GM23338 (cell line): ENCODE measurements around the gene COPB1.

Source experiments
- CREB1 ChIP-seq: fragments of 250-450 bp; sonication (Bioruptor Pico); IDR thresholded peaks from 2 replicates; pipeline ENCODE4 v1.5.0; 2020; ENCODE audit warnings: low read depth, mild to moderate bottlenecking, moderate library complexity
- EZH2 ChIP-seq: fragments of 200-600 bp; sonication (generic); IDR thresholded peaks from one replicate; pipeline ENCODE4 v1.8.0; 2017; ENCODE audit warnings: antibody characterized with exemption, mild to moderate bottlenecking, low read depth; ENCODE audit not compliant: unreplicated experiment
- EZH2phosphoT487 ChIP-seq: fragments of 200-600 bp; sonication (generic); IDR thresholded peaks from one replicate; pipeline ENCODE4 v1.8.1; 2018; ENCODE audit warnings: antibody characterized with exemption; ENCODE audit not compliant: unreplicated experiment
- JUNB ChIP-seq: IDR thresholded peaks from one replicate; pipeline ENCODE4 v1.6.1; 2016; ENCODE audit warnings: antibody characterized with exemption; ENCODE audit not compliant: unreplicated experiment
- NANOG ChIP-seq: IDR thresholded peaks from 2 replicates; pipeline ENCODE4 v1.6.1; 2016; ENCODE audit warnings: antibody characterized with exemption, borderline replicate concordance
- POLR2AphosphoS5 ChIP-seq: IDR thresholded peaks from 2 replicates; pipeline ENCODE4 v1.6.1; 2016; ENCODE audit warnings: antibody characterized with exemption, low read depth
- ZNF114 ChIP-seq: fragments of 250-450 bp; sonication (Bioruptor Pico); IDR thresholded peaks from 2 replicates; pipeline ENCODE4 v1.5.0; 2020; ENCODE audit warnings: mild to moderate bottlenecking, moderate library complexity
- ZNF331 ChIP-seq: fragments of 250-450 bp; sonication (Bioruptor Pico); IDR thresholded peaks from 2 replicates; pipeline ENCODE4 v1.5.0; 2020; ENCODE audit warnings: low read depth, mild to moderate bottlenecking, moderate library complexity
- TF ChIP-seq, protein P1 (sequence below), 2 experiments: fragments of 200-600 bp in 1 of 2; sonication (generic) in 1 of 2; conservative IDR thresholded peaks; 2 replicates each; pipeline versions ENCODE4 v1.5.1 to v1.6.1; 2016 to 2017; ENCODE audit warnings: antibody characterized with exemption in 2 of 2, low read depth in 2 of 2, mild to moderate bottlenecking in 2 of 2, moderate library complexity in 1 of 2
- TF ChIP-seq, protein P2 (sequence below): IDR thresholded peaks from one replicate; pipeline ENCODE4 v1.6.1; 2018; ENCODE audit warnings: antibody characterized with exemption; ENCODE audit not compliant: unreplicated experiment
- TF ChIP-seq, protein P3 (sequence below): IDR thresholded peaks from 2 replicates; pipeline ENCODE4 v1.6.1; 2016; ENCODE audit warnings: antibody characterized with exemption
- TF ChIP-seq, protein P4 (sequence below): fragments of 250-450 bp; sonication (Bioruptor Pico); IDR thresholded peaks from 2 replicates; pipeline ENCODE4 v1.5.0; 2020; ENCODE audit warnings: mild to moderate bottlenecking, moderate library complexity

DNA sequence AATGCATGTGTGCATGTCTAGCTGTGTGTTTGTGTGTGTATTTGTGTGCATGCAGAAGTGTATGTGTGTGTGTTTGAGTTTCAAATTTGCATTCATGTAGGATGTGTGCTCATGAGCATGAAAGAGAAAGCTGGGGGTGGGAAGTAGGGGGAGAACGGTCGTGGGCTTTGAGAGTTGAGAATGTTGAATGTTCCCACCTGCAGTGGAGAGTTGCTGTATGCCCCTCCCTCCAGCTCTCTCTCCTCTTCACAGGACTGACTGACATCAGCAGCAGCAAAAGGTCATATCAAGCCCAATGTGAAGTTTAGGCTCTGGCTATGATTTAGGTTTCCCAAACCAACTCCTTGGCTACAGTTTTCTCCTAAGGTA, 76.8 kb downstream of the COPB1 start:
- TF ChIP-seq, protein P1, sequence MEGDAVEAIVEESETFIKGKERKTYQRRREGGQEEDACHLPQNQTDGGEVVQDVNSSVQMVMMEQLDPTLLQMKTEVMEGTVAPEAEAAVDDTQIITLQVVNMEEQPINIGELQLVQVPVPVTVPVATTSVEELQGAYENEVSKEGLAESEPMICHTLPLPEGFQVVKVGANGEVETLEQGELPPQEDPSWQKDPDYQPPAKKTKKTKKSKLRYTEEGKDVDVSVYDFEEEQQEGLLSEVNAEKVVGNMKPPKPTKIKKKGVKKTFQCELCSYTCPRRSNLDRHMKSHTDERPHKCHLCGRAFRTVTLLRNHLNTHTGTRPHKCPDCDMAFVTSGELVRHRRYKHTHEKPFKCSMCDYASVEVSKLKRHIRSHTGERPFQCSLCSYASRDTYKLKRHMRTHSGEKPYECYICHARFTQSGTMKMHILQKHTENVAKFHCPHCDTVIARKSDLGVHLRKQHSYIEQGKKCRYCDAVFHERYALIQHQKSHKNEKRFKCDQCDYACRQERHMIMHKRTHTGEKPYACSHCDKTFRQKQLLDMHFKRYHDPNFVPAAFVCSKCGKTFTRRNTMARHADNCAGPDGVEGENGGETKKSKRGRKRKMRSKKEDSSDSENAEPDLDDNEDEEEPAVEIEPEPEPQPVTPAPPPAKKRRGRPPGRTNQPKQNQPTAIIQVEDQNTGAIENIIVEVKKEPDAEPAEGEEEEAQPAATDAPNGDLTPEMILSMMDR (conservative IDR thresholded peaks at IDR 0.05; ENCODE audit: low read depth in 2 of 2) = no peak
- TF ChIP-seq JUNB (no peak), EZH2phosphoT487 (no peak), EZH2 (no peak), ZNF114 (CRISPR knock-in tag) (no peak), POLR2AphosphoS5 (no peak), CREB1 (no peak), NANOG (no peak), ZNF331 (CRISPR knock-in tag) (no peak)
- TF ChIP-seq, protein P2, sequence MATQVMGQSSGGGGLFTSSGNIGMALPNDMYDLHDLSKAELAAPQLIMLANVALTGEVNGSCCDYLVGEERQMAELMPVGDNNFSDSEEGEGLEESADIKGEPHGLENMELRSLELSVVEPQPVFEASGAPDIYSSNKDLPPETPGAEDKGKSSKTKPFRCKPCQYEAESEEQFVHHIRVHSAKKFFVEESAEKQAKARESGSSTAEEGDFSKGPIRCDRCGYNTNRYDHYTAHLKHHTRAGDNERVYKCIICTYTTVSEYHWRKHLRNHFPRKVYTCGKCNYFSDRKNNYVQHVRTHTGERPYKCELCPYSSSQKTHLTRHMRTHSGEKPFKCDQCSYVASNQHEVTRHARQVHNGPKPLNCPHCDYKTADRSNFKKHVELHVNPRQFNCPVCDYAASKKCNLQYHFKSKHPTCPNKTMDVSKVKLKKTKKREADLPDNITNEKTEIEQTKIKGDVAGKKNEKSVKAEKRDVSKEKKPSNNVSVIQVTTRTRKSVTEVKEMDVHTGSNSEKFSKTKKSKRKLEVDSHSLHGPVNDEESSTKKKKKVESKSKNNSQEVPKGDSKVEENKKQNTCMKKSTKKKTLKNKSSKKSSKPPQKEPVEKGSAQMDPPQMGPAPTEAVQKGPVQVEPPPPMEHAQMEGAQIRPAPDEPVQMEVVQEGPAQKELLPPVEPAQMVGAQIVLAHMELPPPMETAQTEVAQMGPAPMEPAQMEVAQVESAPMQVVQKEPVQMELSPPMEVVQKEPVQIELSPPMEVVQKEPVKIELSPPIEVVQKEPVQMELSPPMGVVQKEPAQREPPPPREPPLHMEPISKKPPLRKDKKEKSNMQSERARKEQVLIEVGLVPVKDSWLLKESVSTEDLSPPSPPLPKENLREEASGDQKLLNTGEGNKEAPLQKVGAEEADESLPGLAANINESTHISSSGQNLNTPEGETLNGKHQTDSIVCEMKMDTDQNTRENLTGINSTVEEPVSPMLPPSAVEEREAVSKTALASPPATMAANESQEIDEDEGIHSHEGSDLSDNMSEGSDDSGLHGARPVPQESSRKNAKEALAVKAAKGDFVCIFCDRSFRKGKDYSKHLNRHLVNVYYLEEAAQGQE = no peak
- TF ChIP-seq, protein P3, sequence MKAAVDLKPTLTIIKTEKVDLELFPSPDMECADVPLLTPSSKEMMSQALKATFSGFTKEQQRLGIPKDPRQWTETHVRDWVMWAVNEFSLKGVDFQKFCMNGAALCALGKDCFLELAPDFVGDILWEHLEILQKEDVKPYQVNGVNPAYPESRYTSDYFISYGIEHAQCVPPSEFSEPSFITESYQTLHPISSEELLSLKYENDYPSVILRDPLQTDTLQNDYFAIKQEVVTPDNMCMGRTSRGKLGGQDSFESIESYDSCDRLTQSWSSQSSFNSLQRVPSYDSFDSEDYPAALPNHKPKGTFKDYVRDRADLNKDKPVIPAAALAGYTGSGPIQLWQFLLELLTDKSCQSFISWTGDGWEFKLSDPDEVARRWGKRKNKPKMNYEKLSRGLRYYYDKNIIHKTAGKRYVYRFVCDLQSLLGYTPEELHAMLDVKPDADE = no peak
- TF ChIP-seq, protein P4, sequence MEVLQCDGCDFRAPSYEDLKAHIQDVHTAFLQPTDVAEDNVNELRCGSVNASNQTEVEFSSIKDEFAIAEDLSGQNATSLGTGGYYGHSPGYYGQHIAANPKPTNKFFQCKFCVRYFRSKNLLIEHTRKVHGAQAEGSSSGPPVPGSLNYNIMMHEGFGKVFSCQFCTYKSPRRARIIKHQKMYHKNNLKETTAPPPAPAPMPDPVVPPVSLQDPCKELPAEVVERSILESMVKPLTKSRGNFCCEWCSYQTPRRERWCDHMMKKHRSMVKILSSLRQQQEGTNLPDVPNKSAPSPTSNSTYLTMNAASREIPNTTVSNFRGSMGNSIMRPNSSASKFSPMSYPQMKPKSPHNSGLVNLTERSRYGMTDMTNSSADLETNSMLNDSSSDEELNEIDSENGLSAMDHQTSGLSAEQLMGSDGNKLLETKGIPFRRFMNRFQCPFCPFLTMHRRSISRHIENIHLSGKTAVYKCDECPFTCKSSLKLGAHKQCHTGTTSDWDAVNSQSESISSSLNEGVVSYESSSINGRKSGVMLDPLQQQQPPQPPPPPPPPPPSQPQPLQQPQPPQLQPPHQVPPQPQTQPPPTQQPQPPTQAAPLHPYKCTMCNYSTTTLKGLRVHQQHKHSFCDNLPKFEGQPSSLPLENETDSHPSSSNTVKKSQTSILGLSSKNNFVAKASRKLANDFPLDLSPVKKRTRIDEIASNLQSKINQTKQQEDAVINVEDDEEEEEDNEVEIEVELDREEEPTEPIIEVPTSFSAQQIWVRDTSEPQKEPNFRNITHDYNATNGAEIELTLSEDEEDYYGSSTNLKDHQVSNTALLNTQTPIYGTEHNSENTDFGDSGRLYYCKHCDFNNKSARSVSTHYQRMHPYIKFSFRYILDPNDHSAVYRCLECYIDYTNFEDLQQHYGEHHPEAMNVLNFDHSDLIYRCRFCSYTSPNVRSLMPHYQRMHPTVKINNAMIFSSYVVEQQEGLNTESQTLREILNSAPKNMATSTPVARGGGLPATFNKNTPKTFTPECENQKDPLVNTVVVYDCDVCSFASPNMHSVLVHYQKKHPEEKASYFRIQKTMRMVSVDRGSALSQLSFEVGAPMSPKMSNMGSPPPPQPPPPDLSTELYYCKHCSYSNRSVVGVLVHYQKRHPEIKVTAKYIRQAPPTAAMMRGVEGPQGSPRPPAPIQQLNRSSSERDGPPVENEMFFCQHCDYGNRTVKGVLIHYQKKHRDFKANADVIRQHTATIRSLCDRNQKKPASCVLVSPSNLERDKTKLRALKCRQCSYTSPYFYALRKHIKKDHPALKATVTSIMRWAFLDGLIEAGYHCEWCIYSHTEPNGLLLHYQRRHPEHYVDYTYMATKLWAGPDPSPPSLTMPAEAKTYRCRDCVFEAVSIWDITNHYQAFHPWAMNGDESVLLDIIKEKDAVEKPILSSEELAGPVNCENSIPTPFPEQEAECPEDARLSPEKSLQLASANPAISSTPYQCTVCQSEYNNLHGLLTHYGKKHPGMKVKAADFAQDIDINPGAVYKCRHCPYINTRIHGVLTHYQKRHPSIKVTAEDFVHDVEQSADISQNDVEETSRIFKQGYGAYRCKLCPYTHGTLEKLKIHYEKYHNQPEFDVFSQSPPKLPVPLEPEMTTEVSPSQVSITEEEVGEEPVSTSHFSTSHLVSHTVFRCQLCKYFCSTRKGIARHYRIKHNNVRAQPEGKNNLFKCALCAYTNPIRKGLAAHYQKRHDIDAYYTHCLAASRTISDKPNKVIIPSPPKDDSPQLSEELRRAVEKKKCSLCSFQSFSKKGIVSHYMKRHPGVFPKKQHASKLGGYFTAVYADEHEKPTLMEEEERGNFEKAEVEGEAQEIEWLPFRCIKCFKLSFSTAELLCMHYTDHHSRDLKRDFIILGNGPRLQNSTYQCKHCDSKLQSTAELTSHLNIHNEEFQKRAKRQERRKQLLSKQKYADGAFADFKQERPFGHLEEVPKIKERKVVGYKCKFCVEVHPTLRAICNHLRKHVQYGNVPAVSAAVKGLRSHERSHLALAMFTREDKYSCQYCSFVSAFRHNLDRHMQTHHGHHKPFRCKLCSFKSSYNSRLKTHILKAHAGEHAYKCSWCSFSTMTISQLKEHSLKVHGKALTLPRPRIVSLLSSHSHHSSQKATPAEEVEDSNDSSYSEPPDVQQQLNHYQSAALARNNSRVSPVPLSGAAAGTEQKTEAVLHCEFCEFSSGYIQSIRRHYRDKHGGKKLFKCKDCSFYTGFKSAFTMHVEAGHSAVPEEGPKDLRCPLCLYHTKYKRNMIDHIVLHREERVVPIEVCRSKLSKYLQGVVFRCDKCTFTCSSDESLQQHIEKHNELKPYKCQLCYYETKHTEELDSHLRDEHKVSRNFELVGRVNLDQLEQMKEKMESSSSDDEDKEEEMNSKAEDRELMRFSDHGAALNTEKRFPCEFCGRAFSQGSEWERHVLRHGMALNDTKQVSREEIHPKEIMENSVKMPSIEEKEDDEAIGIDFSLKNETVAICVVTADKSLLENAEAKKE (CRISPR knock-in tag) = no peak
